Keratinocyte (primary cell): Measurements from ENCODE around the gene ARPC4.

Experiments used
- CTCF ChIP-seq, 3 experiments: IDR thresholded peaks in 1 of 3; conservative IDR thresholded peaks in 1 of 3; optimal IDR thresholded peaks in 1 of 3; 2 replicates in 2 of 3; 3 replicates in 1 of 3; pipeline versions ENCODE3 to v1.5.1; 2011; ENCODE audit warnings: low read length in 3 of 3, mild to moderate bottlenecking in 3 of 3, moderate library complexity in 2 of 3, control low read depth in 1 of 3, inconsistent platforms in 1 of 3; ENCODE audit not compliant: insufficient read depth in 2 of 3; ENCODE audit errors: extremely low read depth in 1 of 3
- EZH2 ChIP-seq: IDR thresholded peaks from one replicate; pipeline ENCODE4 v1.6.1; 2012; ENCODE audit warnings: inconsistent platforms, mild to moderate bottlenecking, low read length, moderate library complexity

GRCh38 chr3:9769426-9770275 lies 23.2 kb upstream of the ARPC4 start, which contains the start of gene CAMK1:
- TF ChIP-seq CTCF (optimal IDR thresholded peaks at IDR 0.05 in 1 of 3, IDR thresholded peaks at IDR 0.05 in 1 of 3, conservative IDR thresholded peaks at IDR 0.05 in 1 of 3; ENCODE audit: extremely low read depth in 1 of 3, insufficient read depth in 2 of 3, low read length in 3 of 3) (no peak), EZH2 (no peak)
